WI38 (cell line): ENCODE data around the gene CCL2.
A peak's percentile ranks its signal among the peaks of the same experiment; 100 is the strongest.

Source experiments
- H3K4me3 ChIP-seq: 2 replicates; pipeline ENCODE4 v1.5.1; 2011; ENCODE audit warnings: low read depth, mild to moderate bottlenecking, control low read depth, low read length
- CTCF ChIP-seq: IDR thresholded peaks from 2 replicates; pipeline ENCODE4 v1.5.1; 2012; ENCODE audit warnings: low read depth, mild to moderate bottlenecking, control low read depth, low read length

Gene CCL2

GRCh38 chr17:34302636-34303035 lies 47.6 kb downstream of the CCL2 start:
- no peak overlapping the region for H3K4me3 ChIP-seq
- no peak for TF ChIP-seq CTCF

- no peak overlapping the region for H3K4me3 ChIP-seq
- no peak for TF ChIP-seq CTCF
Observed at GRCh38 chr17:34303606-34304005, 48.5 kb downstream of the CCL2 start.

- TF ChIP-seq CTCF = no peak
- no peak overlapping the region for H3K4me3 ChIP-seq
Observed at GRCh38 chr17:34305061-34305460, 50.0 kb downstream of the CCL2 start.

- no peak overlapping the region for H3K4me3 ChIP-seq
- TF ChIP-seq CTCF = no peak
Observed at GRCh38 chr17:34305606-34306005, 50.5 kb downstream of the CCL2 start.

- peak; percentile 13; the same call in 1 of the 2 replicates for TF ChIP-seq CTCF
- no peak overlapping the region for H3K4me3 ChIP-seq
Observed at GRCh38 chr17:34306466-34306865, 51.4 kb downstream of the CCL2 start.
